Measurements from ENCODE around the gene MCM3.
A peak's percentile ranks its signal among the peaks of the same experiment; 100 is the strongest.

Gene MCM3

GRCh38 chr6:52303178-52303577 lies 18.6 kb upstream of the MCM3 start:
- DNase-seq (ENCODE audit: low read depth in 2 of 2) = no peak

- DNase-seq (ENCODE audit: low read depth in 2 of 2) = no peak
Observed at GRCh38 chr6:52301326-52301725, 16.8 kb upstream of the MCM3 start.

- no peak for DNase-seq (ENCODE audit: low read depth in 2 of 2)
Observed at GRCh38 chr6:52300489-52300931, 16.0 kb upstream of the MCM3 start.

- no peak for DNase-seq (ENCODE audit: low read depth in 2 of 2)
Observed at GRCh38 chr6:52299653-52300052, 15.1 kb upstream of the MCM3 start.

- no peak for DNase-seq (ENCODE audit: low read depth in 2 of 2)
Observed at GRCh38 chr6:52297433-52297832, 12.9 kb upstream of the MCM3 start.

- no peak for DNase-seq (ENCODE audit: low read depth in 2 of 2)
Observed at GRCh38 chr6:52293067-52293466, 8.5 kb upstream of the MCM3 start.

- DNase-seq (ENCODE audit: low read depth in 2 of 2) = no peak
Observed at GRCh38 chr6:52288841-52289240, 4.3 kb upstream of the MCM3 start.

- DNase-seq (ENCODE audit: low read depth in 2 of 2) = no peak
Observed at GRCh38 chr6:52288216-52288615, 3.7 kb upstream of the MCM3 start.

- peak in 1 of 2 donors; percentile 24 for DNase-seq (ENCODE audit: low read depth in 2 of 2)
Observed at GRCh38 chr6:52286798-52287432, 2.4 kb upstream of the MCM3 start.

GRCh38 chr6:52285177-52286068 lies 881 bp upstream of the MCM3 start:
- DNase-seq (ENCODE audit: low read depth in 2 of 2) = no peak

- DNase-seq (ENCODE audit: low read depth in 2 of 2) = no peak
Observed at GRCh38 chr6:52284131-52284459, 447 bp downstream of the MCM3 start.

- DNase-seq (ENCODE audit: low read depth in 2 of 2) = no peak
Observed at GRCh38 chr6:52283111-52283510, 1.4 kb downstream of the MCM3 start.

GRCh38 chr6:52276130-52276529 lies 8.4 kb downstream of the MCM3 start:
- no peak for DNase-seq (ENCODE audit: low read depth in 2 of 2)

GRCh38 chr6:52271852-52272460 lies 12.6 kb downstream of the MCM3 start:
- no peak for DNase-seq (ENCODE audit: low read depth in 2 of 2)

- peak; percentile 43 to 56 for DNase-seq (ENCODE audit: low read depth in 2 of 2)
Observed at GRCh38 chr6:52263709-52264540, 20.6 kb downstream of the MCM3 start.

GRCh38 chr6:52262620-52263344 lies 21.8 kb downstream of the MCM3 start:
- no peak for DNase-seq (ENCODE audit: low read depth in 2 of 2)

GRCh38 chr6:52261229-52261628 lies 23.3 kb downstream of the MCM3 start:
- DNase-seq (ENCODE audit: low read depth in 2 of 2) = no peak

- no peak for DNase-seq (ENCODE audit: low read depth in 2 of 2)
Observed at GRCh38 chr6:52260634-52261033, 23.9 kb downstream of the MCM3 start.

GRCh38 chr6:52255434-52255833 lies 29.1 kb downstream of the MCM3 start:
- no peak for DNase-seq (ENCODE audit: low read depth in 2 of 2)

GRCh38 chr6:52254731-52255378 lies 29.7 kb downstream of the MCM3 start:
- DNase-seq (ENCODE audit: low read depth in 2 of 2) = no peak

GRCh38 chr6:52253494-52253893 lies 31.0 kb downstream of the MCM3 start:
- DNase-seq (ENCODE audit: low read depth in 2 of 2) = no peak
